ENCODE results near the gene ADAMTSL4. TPM values are rescaled to one million over a fixed set of nuclear protein-coding genes. Genes with fewer than 3 reads are reported as not detected.

Gene ADAMTSL4
- total and polyA plus RNA-seq, 2 of the 8 experiments (the other 6 are each of a cell fraction or from before 2014, with no cell fraction given): 4.2 to 5.4 TPM

DNA sequence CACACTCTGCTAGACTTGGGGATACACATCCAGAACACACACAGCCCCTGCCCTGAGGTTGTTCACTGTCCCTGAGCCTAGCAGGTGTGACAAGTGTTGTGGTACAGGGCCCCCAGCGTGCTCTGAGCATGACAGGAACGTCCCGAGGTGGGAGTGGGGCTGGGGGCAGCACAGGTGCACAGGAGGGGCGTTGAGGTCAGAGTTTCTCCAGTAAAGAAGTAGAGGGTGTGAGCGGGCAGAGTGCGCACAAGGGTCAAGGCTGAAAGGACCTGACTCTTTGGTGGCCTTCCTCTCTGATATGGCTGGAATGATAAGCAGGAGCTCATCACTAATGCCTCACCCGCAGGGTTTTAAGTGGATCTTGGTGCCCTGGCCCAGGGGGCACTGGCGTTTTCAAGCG lies 34.9 kb upstream of the ADAMTSL4 start:
- no peak overlapping the region for H3K23ac ChIP-seq (ENCODE audit: insufficient read length)
- POLR2A ChIA-PET (ENCODE audit: partially characterized antibody): interaction anchor here (1.4 to 1.7 kb wide), 4 partner anchors 12 to 46 kb away, joined by 3 to 5 read pairs (median 4); no protein-coding TSS in a partner anchor
- CTCF ChIA-PET (ENCODE audit: partially characterized antibody): interaction anchor here (1.4 to 22.4 kb wide), 2 partner anchors 11 to 18 kb away, joined by 3 to 253 read pairs; no protein-coding TSS in a partner anchor
- DNase-seq (ENCODE audit: low read depth in 1 of 2, low spot score in 2 of 2): no peak
- H4K8ac ChIP-seq (ENCODE audit: extremely low read depth, insufficient read depth, low read length): peak overlapping the region; percentile 31; the same call in 1 of the 2 replicates
- no peak for FAIRE-seq
- H3K27me3 ChIP-seq (replicated peaks in 1 of 4; ENCODE audit: control insufficient read depth in 3 of 4, extremely low read depth in 1 of 4, insufficient read depth in 3 of 4, low read length in 3 of 4): no peaks in the 10 kb centered on the region; a peak in 1 of 7 replicates
- peaks cover 5% of the 10 kb centered on the region for H3K23me2 ChIP-seq (ENCODE audit: low read depth, low read length)
- no peak overlapping the region for H4K5ac ChIP-seq (ENCODE audit: insufficient read length, low read depth, low read length)
- peak overlapping the region; percentile 80; the same call in 1 of the 2 replicates for H2BK20ac ChIP-seq (ENCODE audit: low read length)
- no peak overlapping the region for H2BK15ac ChIP-seq (ENCODE audit: low read length)
- H3K4ac ChIP-seq (replicated peaks; ENCODE audit: insufficient read length, low read depth, low read length): no peak overlapping the region
- peak overlapping the region in 1 of 2 experiments; percentile 91; a peak in 1 of 4 replicates for H3K4me2 ChIP-seq (ENCODE audit: insufficient read depth in 1 of 2, low read depth in 2 of 2, low read length in 2 of 2)
- H3K14ac ChIP-seq (ENCODE audit: insufficient read length): no peak overlapping the region
- H3K36me3 ChIP-seq (ENCODE audit: control insufficient read depth in 2 of 4, insufficient read depth in 4 of 4, low read length in 3 of 4): no peaks in the 10 kb centered on the region
- H3K4me3 ChIP-seq (ENCODE audit: extremely low read depth in 1 of 4, insufficient read depth in 2 of 4, low read depth in 3 of 4, low read length in 4 of 4): peak overlapping the region in 1 of 4 experiments; percentile 72; a peak in 1 of 8 replicates
- H3K27ac ChIP-seq (ENCODE audit: low read depth, low read length): no peak overlapping the region
- no peaks in the 10 kb centered on the region for H3K79me1 ChIP-seq (ENCODE audit: low read depth, low read length)
- no peaks in the 10 kb centered on the region for H3K9me3 ChIP-seq (ENCODE audit: insufficient read depth in 2 of 2, low read depth in 1 of 2, low read length in 1 of 2)
- H2BK5ac ChIP-seq (ENCODE audit: low read depth, low read length): no peak overlapping the region
- H3K56ac ChIP-seq (replicated peaks; ENCODE audit: insufficient read length, low read depth, low read length): no peak overlapping the region
- H2AFZ ChIP-seq (ENCODE audit: low read length): no peak overlapping the region
- H3K79me2 ChIP-seq (ENCODE audit: control insufficient read depth in 1 of 2, insufficient read depth in 2 of 2, low read length in 2 of 2): no peaks in the 10 kb centered on the region
- no peak overlapping the region for H3K18ac ChIP-seq (ENCODE audit: extremely low read depth, low read length)
- H4K91ac ChIP-seq (replicated peaks; ENCODE audit: insufficient read length, low read length): no peak overlapping the region
- H2BK120ac ChIP-seq (replicated peaks; ENCODE audit: low read depth, low read length): no peak overlapping the region
- no peak for TF ChIP-seq KDM4A (IDR thresholded peaks at IDR 0.05; ENCODE audit: low read depth, low read length, severe bottlenecking)
- H2AK5ac ChIP-seq (ENCODE audit: low read depth, low read length): no peak overlapping the region
- no peak overlapping the region for H2BK12ac ChIP-seq (ENCODE audit: low read depth, low read length)
- no peak overlapping the region for H3K9ac ChIP-seq (replicated peaks in 1 of 4; ENCODE audit: extremely low read depth in 1 of 4, low read depth in 3 of 4, low read length in 3 of 4)
- WGBS, 2 experiments (ENCODE audit: extremely low coverage in 1 of 2, insufficient coverage in 1 of 2, insufficient read length in 1 of 2, insufficient replicate concordance in 2 of 2, low coverage in 1 of 2, low lambda C conversion rate in 2 of 2, missing lambda C conversion rate in 1 of 2): 94% methylated on average over 9 of the region's 9 CpGs; no CpG with 5 or more reads in 1 of the 2 experiments
- H4K20me1 ChIP-seq (replicated peaks in 1 of 2; ENCODE audit: control insufficient read depth in 1 of 2, insufficient read depth in 2 of 2, low read length in 2 of 2): no peaks in the 10 kb centered on the region
- peaks cover 0 to 4% (median 3%) of the 10 kb centered on the region in 4 experiments; a peak in 5 of 7 replicates for H3K4me1 ChIP-seq (replicated peaks in 1 of 4; ENCODE audit: control insufficient read depth in 3 of 4, insufficient read depth in 4 of 4, low read length in 3 of 4)
